ENCODE results near the gene SPEF2.

DNA sequence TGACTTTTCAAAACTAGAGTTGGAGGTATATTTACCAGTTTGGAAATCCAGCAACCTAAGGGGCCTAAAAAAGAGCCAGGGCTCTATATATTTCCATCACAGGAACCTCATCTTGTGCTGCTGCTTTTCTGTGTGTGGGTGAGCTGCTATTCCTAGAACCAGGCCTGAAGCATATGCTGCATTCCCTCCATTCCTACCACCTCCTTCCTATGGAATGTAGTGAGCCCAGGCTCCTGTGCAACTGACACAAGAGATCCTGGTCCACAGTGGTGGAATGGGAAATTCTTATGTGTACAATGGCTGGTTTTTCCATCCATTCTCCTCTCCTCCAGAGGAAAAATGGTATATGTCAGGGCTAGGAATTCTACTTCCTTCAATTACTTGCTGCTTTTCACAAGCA is 39.1 kb downstream of the SPEF2 start:
- TF ChIP-seq, protein P1, sequence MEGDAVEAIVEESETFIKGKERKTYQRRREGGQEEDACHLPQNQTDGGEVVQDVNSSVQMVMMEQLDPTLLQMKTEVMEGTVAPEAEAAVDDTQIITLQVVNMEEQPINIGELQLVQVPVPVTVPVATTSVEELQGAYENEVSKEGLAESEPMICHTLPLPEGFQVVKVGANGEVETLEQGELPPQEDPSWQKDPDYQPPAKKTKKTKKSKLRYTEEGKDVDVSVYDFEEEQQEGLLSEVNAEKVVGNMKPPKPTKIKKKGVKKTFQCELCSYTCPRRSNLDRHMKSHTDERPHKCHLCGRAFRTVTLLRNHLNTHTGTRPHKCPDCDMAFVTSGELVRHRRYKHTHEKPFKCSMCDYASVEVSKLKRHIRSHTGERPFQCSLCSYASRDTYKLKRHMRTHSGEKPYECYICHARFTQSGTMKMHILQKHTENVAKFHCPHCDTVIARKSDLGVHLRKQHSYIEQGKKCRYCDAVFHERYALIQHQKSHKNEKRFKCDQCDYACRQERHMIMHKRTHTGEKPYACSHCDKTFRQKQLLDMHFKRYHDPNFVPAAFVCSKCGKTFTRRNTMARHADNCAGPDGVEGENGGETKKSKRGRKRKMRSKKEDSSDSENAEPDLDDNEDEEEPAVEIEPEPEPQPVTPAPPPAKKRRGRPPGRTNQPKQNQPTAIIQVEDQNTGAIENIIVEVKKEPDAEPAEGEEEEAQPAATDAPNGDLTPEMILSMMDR (IDR thresholded peaks at IDR 0.05), result no peak
- no peak for TF ChIP-seq POLR2AphosphoS5 (IDR thresholded peaks at IDR 0.05; ENCODE audit: low read depth, low read length)
